ENCODE measurements around the gene HGF.

Gene HGF

GRCh38 chr7:81754918-81755696 is 14.7 kb downstream of the HGF start:
- Histone ChIP-seq H3K27ac (no peak overlapping the region), H3K4me3 (no peak overlapping the region)
- TF ChIP-seq CTCF (IDR thresholded peaks at IDR 0.05): no peak
- DNase-seq (ENCODE audit: low spot score): no peak

GRCh38 chr7:81753392-81753791 is 16.5 kb downstream of the HGF start:
- no peak overlapping the region for H3K4me3 ChIP-seq
- DNase-seq (ENCODE audit: low spot score): no peak
- H3K27ac ChIP-seq: no peak overlapping the region
- TF ChIP-seq CTCF (IDR thresholded peaks at IDR 0.05): no peak

- Histone ChIP-seq H3K27ac (no peak overlapping the region), H3K4me3 (no peak overlapping the region)
- TF ChIP-seq CTCF (IDR thresholded peaks at IDR 0.05): no peak
Observed at GRCh38 chr7:81752318-81752714, 17.5 kb downstream of the HGF start.

GRCh38 chr7:81751619-81752317 is 18.1 kb downstream of the HGF start:
- no peak for DNase-seq (ENCODE audit: low spot score)
- Histone ChIP-seq H3K27ac (no peak overlapping the region), H3K4me3 (no peak overlapping the region)
- no peak for TF ChIP-seq CTCF (IDR thresholded peaks at IDR 0.05)

More at GRCh38 chr7:81752318-81752714, 17.5 kb downstream of the HGF start:
- DNase-seq (ENCODE audit: low spot score): no peak

- no peak for TF ChIP-seq CTCF (IDR thresholded peaks at IDR 0.05)
- Histone ChIP-seq H3K4me3 (no peak overlapping the region), H3K27ac (no peak overlapping the region)
- no peak for DNase-seq (ENCODE audit: low spot score)
Observed at GRCh38 chr7:81745637-81746036, 24.2 kb downstream of the HGF start.

- Histone ChIP-seq H3K27ac (no peak overlapping the region), H3K4me3 (no peak overlapping the region)
- no peak for DNase-seq (ENCODE audit: low spot score)
- TF ChIP-seq CTCF (IDR thresholded peaks at IDR 0.05): no peak
Observed at GRCh38 chr7:81744389-81744788, 25.5 kb downstream of the HGF start.

- H3K4me3 ChIP-seq: no peak overlapping the region
- H3K27ac ChIP-seq: no peak overlapping the region
- TF ChIP-seq CTCF (IDR thresholded peaks at IDR 0.05): no peak
- no peak for DNase-seq (ENCODE audit: low spot score)
Observed at GRCh38 chr7:81743665-81744064, 26.2 kb downstream of the HGF start.
